Motor neuron (in vitro differentiated cells): Measurements from ENCODE around the gene SLIRP. TPM values are rescaled to one million over a fixed set of nuclear protein-coding genes. Genes with fewer than 3 reads are reported as not detected.
"Not testable (repeated sequence)": the region's sequence is repeated elsewhere in the genome, so short reads cannot be mapped to it uniquely, and the experiment has no call there.

Experiments
- ATAC-seq, 8 experiments: fragments of 200-7000 bp; cut with Tn5 transposase; replicated peaks in 6 of 8; 2 replicates each; pipeline ENCODE4 v1.8.0; 2021; ENCODE audit warnings: mild to moderate bottlenecking in 8 of 8, moderate library complexity in 8 of 8
- H3K27ac ChIP-seq, 2 donors: fragments of 250-450 bp; sonication (Bioruptor Pico); 2 replicates each; pipeline ENCODE4 v1.9.0; 2021; ENCODE audit warnings: antibody characterized with exemption in 2 of 2, mild to moderate bottlenecking in 2 of 2, moderate library complexity in 1 of 2
- H3K4me1 ChIP-seq, 2 donors: fragments of 250-450 bp; sonication (Bioruptor Pico); replicated peaks in 1 of 2; 2 replicates each; pipeline ENCODE4 v1.6.1; 2021; ENCODE audit warnings: antibody characterized with exemption in 2 of 2, mild to moderate bottlenecking in 2 of 2, moderate library complexity in 1 of 2
- H3K4me3 ChIP-seq, 5 donors: fragments of 250-450 bp; sonication (Bioruptor Pico); 2 replicates each; pipeline ENCODE4 v1.9.0; 2021; ENCODE audit warnings: antibody characterized with exemption in 5 of 5, mild to moderate bottlenecking in 5 of 5, moderate library complexity in 4 of 5
- WGBS, 10 experiments: fragments of 450-650 bp; shearing (Covaris generic); methylation state at CpG; one replicate each; pipeline ENCODE4 v1.0.0; 2022; 5-methylcytosine and 5-hydroxymethylcytosine counted together
- in situ Hi-C, 9 experiments: fragments of 400-800 bp; cut with MboI; loops; one replicate each; pipeline ENCODE4 v1.15.0; 2021; ENCODE audit warnings: low sequenced_read_pairs in 9 of 9, low pct_unique_long_range_greater_than_20kb in 2 of 9; ENCODE audit not compliant: unreplicated experiment in 9 of 9
- total RNA-seq, 8 experiments: library from RNA; unstranded; fragments of 300-600 nt; gene quantifications; 2 replicates each; pipeline versions ENCODE4 v1.2.3 to v1.2.4, GENCODE V29; 2022

Gene SLIRP
- total RNA-seq, 8 experiments from 2014 or later, result 236 to 815 (median 405) TPM

DNA sequence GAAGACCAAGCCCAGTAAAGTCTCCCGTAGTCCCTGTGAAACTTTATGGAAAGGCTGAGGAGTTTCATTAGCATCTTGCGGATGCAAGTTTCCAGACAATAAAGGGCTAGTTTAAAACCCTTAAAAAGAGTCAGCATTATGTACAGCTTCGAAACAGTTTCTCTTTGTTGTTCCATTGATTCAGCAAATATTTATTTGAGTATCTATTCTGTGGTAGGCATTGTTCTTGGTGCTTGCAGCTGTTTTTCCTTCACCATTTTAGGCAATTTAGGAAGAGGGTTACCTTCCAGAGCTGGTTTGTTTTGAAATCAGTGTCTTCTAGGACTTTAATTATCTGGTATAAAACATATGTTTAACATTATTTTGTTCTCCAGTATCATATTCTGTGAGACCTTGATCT lies 1.5 kb downstream of the SLIRP start:
- WGBS, 10 experiments, result 17 to 67% (median 47%) methylated on average over 1 to 3 of the region's 3 CpGs; no CpG with 5 or more reads in 1 of the 10 experiments
- Histone ChIP-seq H3K4me1 (peaks cover 14 to 18% of the 10 kb centered on the region in 2 donors), H3K27ac (no peak overlapping the region), H3K4me3 (peak overlapping the region; percentile 73 to 88 (median 78))
- ATAC-seq, result no peak
- in situ Hi-C loops, result no loop called here

DNA sequence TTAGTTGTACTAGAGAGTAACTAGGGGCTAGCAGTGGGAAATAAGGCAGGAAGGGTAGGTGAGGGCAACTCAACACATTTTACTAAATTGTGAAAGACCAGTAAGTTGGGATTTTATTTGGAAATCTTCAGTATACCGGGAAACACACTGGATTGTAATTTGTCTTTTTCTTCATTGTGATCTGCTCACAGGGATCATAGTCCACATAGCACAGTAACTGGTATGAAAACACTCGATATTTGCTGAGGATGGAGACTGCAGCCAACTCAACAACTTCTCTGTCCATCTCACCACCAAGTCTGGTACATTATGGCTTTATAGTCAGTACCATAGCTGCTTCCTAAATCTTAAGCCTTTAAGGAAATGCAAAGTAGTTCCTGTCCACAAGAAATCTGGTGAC lies 2.5 kb downstream of the SLIRP start:
- 86 to 100% (median 93%) methylated on average over 1 to 2 of the region's 2 CpGs; no CpG with 5 or more reads in 2 of the 10 experiments for WGBS, 10 experiments
- in situ Hi-C loops, result no loop called here

DNA sequence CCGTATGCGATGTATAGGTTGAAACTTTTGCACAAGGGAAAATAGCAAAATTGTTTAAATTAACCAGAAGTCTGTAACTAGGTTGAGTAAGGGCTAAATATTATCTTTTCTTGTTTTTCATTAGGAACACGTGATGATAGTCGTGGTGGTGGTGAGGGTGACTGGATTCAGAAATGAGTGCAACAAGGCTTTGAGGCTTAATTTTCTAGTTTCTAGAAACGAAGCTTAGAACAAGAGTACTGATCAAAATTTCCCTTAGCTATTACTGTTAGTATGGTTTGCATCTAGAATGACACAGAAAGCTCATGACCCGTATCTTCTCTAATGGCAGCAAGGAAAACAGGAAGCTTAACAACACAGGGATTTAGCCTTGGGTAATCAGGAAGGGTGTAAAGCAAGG lies 7.0 kb downstream of the SLIRP start:
- no peak overlapping the region for H3K4me3 ChIP-seq
- no peak for ATAC-seq
- no peak overlapping the region for H3K27ac ChIP-seq
- in situ Hi-C loops, result no loop called here
- 78 to 100% (median 95%) methylated on average over 1 to 6 of the region's 6 CpGs for WGBS, 10 experiments
- H3K4me1 ChIP-seq, result peaks cover 0 to 1% of the 10 kb centered on the region in 2 donors

More for the DNA sequence above, 2.5 kb downstream of the SLIRP start:
- Histone ChIP-seq H3K4me3 (no peak overlapping the region), H3K4me1 (peaks cover 14 to 18% of the 10 kb centered on the region in 2 donors), H3K27ac (no peak overlapping the region)
- no peak for ATAC-seq

DNA sequence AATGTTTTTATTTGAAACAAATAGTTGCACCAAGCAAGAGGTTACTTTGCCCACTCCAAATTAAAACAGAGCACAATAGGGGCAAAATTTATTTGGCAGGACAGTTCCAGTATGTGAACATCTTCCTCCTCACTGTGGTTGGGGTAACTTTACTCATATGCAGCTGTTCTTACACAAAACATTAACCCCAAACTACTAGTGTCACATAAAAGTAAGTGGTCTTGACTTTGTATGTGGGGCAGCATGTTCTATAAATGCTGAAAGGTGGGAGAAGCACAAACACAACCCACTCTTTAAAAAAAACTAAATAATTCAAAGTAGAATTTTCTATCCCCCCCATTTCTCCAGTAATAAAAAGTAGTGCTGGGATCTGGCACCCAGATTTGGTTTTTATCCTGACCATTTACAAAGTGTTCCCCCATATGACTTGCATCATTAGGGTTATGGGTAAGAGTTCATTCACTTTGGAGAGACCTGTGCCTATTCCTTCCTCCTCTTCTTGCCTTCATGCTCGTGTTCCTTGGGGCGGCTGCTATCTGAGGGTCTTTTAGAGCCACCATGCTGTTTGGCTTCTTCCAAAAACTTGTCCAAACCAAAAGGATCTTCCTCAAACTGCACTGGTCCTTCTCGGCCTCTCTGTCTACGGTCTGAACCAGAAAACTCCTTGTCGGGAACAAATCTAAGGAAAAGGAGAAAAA lies 9.9 kb downstream of the SLIRP start:
- no peak overlapping the region for H3K27ac ChIP-seq
- ATAC-seq, result no peak
- H3K4me1 ChIP-seq, result no peaks in the 10 kb centered on the region
- no peak overlapping the region for H3K4me3 ChIP-seq
- 81 to 100% (median 93%) methylated on average over 1 to 5 of the region's 5 CpGs; no CpG with 5 or more reads in 1 of the 10 experiments for WGBS, 10 experiments
- in situ Hi-C loops, result no loop called here

DNA sequence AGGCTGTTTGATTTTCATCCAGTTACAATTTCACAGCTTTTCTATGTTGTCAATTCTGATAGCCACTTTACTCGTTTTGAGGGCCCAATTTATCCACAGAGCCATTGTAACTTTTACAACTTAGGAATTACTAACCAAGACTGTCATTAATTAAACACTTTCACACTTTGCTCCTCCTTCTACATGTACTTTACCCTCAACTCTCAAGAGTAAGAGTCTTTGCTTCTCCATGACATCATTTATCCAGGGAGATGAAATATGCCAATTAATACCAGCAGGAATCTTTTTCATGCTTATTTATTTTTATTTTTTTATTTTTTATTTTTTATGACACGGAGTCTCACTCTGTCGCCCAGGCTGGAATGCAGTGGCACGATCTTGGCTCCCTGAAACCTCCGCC lies 13.5 kb downstream of the SLIRP start:
- in situ Hi-C loops, result no loop called here
- Histone ChIP-seq H3K27ac (no peak overlapping the region), H3K4me1 (no peaks in the 10 kb centered on the region), H3K4me3 (no peak overlapping the region)
- no peak for ATAC-seq
- WGBS, 10 experiments, result 73 to 98% (median 93%) methylated on average over 3 to 5 of the region's 5 CpGs

DNA sequence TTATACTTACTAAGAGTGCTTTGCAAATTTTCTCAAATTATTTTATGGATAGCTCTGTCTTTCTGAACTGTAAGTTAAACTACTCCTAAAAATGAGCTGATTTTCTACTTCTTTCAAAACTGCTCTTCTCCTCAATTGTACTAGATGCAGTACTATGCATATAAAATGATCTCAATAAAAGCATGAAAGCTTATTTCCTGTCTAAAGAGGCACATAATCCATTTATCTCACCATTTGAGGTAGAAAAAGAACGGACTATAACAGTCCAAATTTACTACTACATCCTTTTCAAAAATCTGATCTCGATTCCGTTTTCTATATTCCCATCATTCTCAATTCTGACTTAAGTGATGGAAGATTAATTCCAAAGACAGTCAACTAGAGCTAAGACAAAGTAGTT lies 14.4 kb downstream of the SLIRP start:
- H3K4me1 ChIP-seq, result no peaks in the 10 kb centered on the region
- WGBS, 10 experiments, result 88 to 100% (median 100%) methylated on average over 1 to 3 of the region's 3 CpGs
- in situ Hi-C loops, result no loop called here
- no peak for ATAC-seq
- H3K27ac ChIP-seq, result no peak overlapping the region
- no peak overlapping the region for H3K4me3 ChIP-seq

DNA sequence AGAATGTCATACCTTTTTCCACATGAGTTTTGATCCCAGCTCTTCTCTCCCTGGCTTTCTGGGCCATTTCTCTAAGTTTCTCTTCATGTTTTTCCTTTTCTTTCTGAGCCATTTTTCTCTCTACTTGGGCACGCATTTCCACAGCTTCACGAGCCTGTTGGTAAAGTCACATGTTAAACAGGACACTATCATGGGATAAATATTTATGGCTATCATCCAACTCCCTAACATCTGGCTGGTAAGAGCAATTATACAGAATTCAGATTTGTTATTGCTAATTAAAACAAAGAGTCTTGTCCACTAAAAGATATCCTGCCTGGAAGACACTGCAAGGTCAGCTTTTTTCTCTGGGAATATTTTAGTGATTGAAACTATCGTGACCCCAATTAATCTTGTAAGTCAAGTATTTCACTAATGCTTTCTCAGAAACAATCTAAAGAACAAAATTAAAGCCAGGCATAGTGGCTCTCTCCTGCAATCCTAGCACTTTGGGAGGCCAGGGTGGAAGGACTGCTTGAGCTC lies 23.1 kb downstream of the SLIRP start:
- Histone ChIP-seq H3K4me3 (no peak overlapping the region), H3K27ac (no peak overlapping the region), H3K4me1 (no peaks in the 10 kb centered on the region)
- WGBS, 10 experiments, result 0 to 97% (median 92%) methylated on average over 1 to 3 of the region's 3 CpGs; no CpG with 5 or more reads in 1 of the 10 experiments
- peak in 1 of 8 experiments; percentile 24 for ATAC-seq
- in situ Hi-C loops, result no loop called here

DNA sequence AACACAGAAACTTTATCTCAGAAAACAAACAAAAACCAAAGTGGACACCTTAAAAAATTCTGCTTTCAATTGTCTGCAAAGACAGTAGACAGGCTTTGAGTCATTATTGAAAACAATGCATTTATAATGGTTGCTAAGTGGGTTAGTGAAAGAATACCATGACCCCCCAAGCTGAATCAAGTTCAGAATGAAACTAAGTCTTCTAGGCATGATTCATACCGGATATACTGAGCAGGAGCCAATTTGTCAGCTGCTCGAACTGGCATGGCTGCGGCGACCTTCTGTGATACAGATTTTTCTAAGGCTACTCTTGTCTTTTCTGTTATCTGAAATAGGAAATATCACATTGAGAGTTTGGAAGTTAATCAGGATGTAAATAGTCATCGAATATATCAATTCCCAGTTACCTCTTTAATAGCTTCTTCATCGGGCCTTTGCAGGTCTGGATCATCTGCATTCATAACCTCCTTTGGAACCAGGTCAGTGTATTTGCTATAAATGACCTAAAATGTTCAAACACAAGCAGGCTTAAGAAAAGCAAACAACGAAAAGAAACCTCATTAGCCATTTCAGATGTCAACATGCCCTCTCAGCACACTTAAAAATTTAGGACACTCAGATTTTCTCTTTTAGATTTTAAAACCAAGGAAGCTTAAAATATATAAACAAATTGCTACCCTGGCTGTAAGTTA lies 30.8 kb downstream of the SLIRP start:
- 37 to 100% (median 90%) methylated on average over 3 to 7 of the region's 7 CpGs; no CpG with 5 or more reads in 1 of the 10 experiments for WGBS, 10 experiments
- no peak overlapping the region for H3K27ac ChIP-seq
- peak in 1 of 8 experiments; percentile 36 for ATAC-seq
- no peak overlapping the region for H3K4me3 ChIP-seq
- H3K4me1 ChIP-seq, result no peaks in the 10 kb centered on the region
- in situ Hi-C loops, result no loop called here

DNA sequence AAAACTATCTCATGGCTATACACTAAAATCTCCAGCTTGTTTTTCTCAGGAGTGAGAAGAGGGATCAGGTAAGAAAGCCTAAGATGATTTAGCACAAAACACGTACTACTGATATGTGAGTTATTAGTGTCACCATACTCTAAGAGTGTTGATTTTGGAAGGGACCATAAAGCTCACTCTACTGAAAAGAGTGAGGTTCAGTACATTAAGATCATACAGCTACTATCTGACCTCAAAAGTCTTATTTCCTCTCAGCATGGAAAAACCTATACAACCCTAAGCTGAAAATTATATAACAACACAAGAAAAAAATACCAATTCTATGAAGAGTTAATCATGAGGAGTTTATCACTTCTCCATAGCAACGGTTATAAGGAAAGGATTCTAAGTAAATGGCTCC lies 33.5 kb downstream of the SLIRP start:
- WGBS, 10 experiments, result 62 to 100% (median 89%) methylated on average over 1 to 2 of the region's 2 CpGs
- Histone ChIP-seq H3K27ac (no peak overlapping the region), H3K4me3 (no peak overlapping the region), H3K4me1 (no peaks in the 10 kb centered on the region)
- ATAC-seq, result no peak
- in situ Hi-C loops, result no loop called here

DNA sequence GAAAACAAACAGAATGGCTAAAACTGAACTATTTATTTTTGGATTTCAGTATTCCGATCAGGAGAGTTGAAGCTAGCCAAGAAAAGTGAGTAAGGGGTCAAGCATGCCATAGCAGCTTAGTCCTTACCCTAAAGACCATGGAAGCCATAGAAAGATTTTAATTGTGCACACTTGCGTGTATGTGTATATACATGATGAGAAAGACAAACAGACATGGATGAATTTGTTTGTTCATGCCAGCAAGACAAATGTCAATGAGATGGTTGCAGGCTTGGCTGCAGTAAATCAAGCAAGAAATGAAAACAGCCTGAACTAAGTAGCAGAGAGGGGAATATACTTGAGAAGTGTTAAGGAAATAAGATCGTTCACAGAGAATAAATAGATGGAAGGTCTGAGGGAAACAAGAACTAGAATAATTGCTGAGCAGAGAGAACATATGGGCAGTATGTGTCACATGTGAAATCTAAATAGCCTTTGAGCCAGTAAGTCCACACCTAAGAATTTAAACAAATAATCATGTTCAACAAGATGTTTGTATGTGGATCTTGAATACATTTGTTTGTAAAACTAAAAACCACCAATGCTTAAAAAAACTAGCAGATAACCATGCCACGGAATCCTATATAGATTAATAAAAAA lies 38.3 kb downstream of the SLIRP start:
- no peaks in the 10 kb centered on the region for H3K4me1 ChIP-seq
- peak in 5 of 8 experiments; percentile 9 to 90 (median 49) for ATAC-seq
- in situ Hi-C loops, result no loop called here
- no peak overlapping the region for H3K4me3 ChIP-seq
- WGBS, 10 experiments, result 62 to 100% (median 80%) methylated on average over 2 to 4 of the region's 4 CpGs
- H3K27ac ChIP-seq, result no peak overlapping the region

DNA sequence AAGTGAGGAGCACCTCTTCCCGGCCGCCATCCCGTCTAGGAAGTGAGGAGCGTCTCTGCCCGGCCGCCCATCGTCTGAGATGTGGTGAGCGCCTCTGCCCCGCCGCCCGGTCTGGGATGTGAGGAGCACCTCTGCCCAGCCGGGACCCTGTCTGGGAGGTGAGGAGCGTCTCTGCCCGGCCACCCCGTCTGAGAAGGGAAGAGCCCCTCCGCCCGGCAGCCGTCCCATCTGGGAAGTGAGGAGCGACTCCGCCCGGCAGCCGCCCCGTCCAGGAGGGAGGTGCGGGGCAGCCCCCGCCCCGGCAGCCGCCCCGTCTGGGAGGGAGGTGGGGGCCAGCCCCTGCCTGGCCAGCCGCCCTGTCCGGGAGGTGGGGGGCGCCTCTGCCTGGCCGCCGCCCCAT lies 39.5 kb downstream of the SLIRP start:
- H3K4me3 ChIP-seq, ATAC-seq, H3K4me1 ChIP-seq, H3K27ac ChIP-seq, in situ Hi-C loops: not testable (repeated sequence)
- no CpG with 5 or more reads among the region's 33 CpGs for WGBS, 10 experiments

DNA sequence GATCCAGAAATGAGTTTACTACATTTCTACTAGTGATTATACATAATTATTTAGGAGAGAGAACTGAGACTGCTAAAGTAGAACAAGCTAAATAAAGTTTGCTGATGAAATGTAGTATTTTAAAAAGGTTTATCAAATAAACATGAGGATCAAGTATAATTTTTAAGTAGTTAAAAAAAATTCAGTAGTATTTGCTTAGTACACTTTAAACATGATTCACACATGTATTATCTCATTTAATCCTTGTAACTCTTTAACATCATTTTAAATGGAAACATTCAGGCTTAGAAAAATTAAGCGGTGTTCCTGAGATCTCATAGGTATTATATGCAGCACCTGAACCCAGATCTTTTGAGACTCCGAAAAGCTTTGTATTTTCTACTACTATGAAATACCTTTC lies 44.4 kb downstream of the SLIRP start:
- ATAC-seq, result no peak
- no peaks in the 10 kb centered on the region for H3K4me1 ChIP-seq
- H3K27ac ChIP-seq, result no peak overlapping the region
- in situ Hi-C loops, result no loop called here
- H3K4me3 ChIP-seq, result no peak overlapping the region
- WGBS, 10 experiments, result 89 to 100% (median 100%) methylated on average over 1 to 2 of the region's 2 CpGs; no CpG with 5 or more reads in 1 of the 10 experiments

DNA sequence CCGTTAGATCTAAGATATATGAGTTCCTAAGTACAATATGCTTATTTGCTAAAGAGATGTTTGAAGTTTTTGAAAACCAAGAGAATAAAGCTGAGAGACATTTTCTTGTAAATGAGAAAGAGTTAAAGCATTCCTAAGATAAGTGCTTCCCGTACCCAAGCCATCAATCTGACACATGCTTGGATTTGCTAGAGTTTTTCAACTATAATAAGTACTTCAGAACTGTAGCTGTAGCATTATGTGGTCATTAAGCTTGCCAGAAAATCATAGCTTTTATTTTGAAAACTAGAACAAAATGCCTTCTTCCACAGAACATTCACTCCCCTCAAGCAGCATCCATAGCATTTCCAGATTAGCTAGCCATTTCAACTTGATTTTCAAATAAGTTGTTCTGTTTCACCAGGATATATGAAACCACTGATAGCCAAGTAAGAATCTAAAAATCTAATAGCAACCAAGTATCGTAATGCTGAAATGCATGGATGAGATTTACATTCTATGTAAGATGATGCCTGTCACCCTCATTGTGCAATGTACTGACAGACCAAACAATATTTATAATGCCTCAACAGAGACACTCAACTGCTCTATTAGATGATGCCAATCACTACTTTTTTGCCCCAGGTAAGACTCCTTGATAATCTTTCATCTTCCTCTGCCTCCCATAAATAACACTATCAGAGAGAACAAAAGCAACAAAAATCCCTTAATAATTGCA lies 45.1 kb downstream of the SLIRP start:
- in situ Hi-C loops, result no loop called here
- no peaks in the 10 kb centered on the region for H3K4me1 ChIP-seq
- H3K4me3 ChIP-seq, result no peak overlapping the region
- ATAC-seq, result no peak
- H3K27ac ChIP-seq, result no peak overlapping the region
- 67 to 100% (median 90%) methylated on average over 2 to 3 of the region's 3 CpGs for WGBS, 10 experiments
